HL-60/S4 (cell line): ENCODE results near the gene TADA2B.

ENCODE experiments used
- in situ Hi-C: fragments of 300-500 bp; cut with MboI; formaldehyde crosslinking; loops from 2 replicates; pipeline ENCODE4 v1.14.3; 2022; ENCODE audit warnings: low sequenced_read_pairs

The TADA2B gene

DNA sequence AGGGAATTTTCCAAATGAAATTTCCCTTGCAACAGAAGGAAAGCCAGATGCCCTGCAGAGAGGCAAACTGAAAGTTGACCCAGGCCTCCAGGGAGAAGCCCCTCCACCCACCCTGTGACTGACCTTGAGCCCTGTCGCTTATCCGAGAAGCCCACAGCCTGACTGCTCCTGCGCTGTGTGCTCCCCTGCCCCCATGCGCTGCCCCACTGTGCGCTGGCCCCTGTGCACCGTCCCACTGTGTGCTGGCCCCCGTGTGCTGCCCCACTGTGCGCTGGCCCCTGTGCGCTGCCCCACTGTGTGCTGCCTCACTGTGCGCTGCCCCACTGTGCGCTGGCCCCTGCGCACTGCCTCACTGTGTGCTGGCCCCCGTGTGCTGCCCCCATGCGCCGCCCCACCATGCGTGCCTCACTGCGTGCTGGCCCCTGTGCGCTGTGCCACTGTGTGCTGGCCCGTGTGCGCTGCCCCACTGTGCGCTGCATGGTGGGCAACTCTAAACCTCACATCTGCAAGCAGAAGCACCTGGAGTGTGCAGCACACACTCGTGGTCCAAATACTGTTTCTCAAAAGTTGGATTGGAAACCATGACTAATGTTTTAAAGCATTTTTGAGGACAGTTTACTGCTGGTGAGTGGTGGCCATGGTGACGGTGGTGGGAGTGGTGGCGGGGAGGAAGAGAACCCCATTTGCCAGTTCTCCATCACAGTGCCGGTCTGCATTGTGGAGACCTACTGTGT, 33.0 kb downstream of the TADA2B start:
- in situ Hi-C loops, result loop anchor here (10.0 to 25.0 kb wide), 2 partner anchors 361 to 739 kb away; partner anchors contain the start of gene BLOC1S4

DNA sequence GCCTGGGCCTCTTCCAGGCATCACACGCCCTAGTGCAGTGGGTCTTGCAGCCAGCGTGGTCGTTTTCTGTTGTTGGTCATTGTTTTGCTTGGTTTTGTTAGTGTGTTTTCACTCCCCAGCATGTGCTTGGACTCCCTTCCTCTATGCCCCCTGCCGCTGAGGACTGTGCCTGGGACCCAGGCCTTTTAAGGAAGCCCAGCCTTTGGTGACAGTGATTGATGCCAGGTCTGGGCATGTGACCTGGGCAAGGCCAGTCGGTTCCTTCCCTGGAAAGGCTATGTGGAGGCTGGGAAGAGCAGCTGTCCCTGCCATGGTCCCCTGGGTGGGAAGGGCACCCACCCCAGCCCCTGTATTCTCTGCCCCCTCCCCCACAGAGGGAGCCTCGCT, 33.5 kb downstream of the TADA2B start:
- in situ Hi-C loops, result loop anchor here (10.0 to 25.0 kb wide), 2 partner anchors 362 to 739 kb away; partner anchors contain the start of gene BLOC1S4

- in situ Hi-C loops, result loop anchor here (10.0 to 25.0 kb wide), 2 partner anchors 363 to 740 kb away; partner anchors contain the start of gene BLOC1S4
These were observed 34.2 kb downstream of the TADA2B start for GRCh38 chr4:7077371-7077770.

DNA sequence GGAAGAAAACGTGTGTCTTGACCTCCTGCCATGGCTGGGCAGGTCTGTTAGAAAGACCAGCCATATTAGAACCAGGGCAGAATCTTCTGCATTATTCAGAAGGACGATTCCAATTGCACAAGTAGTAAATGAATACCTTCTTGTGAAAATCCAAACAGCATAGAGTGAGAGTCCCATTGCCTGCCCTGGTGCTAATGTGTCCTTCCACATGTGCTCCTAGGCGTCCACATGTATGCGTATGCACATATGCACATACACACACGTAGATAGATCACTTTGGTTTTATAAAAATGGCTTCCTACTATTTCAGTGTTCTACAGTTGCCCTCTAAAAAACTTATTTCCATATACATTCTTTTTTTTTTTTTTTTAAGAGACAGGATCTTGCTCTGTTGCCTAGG, 34.9 kb downstream of the TADA2B start:
- in situ Hi-C loops, result loop anchor here (10.0 to 25.0 kb wide), 2 partner anchors 363 to 741 kb away; partner anchors contain the start of gene BLOC1S4

DNA sequence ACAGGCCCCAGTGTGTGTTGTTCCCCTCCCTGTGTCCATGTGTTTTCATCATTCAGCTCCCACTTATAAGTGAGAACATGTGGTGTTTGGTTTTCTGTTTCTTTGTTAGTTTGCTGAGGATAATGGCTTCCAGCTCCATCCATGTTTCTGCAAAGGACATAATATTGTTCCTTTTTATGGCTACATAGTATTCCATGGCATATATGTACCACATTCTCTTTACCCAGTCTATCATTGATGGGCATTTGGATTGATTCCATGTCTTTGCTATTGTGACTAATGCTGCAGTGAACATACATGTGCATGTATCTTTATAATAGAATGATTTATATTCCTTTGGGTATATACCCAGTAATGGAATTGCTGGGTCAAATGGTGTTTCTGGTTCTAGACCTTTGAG, 36.3 kb downstream of the TADA2B start:
- in situ Hi-C loops, result loop anchor here (10.0 to 25.0 kb wide), 2 partner anchors 365 to 742 kb away; partner anchors contain the start of gene BLOC1S4

- in situ Hi-C loops, result loop anchor here (10.0 to 25.0 kb wide), 2 partner anchors 365 to 743 kb away; partner anchors contain the start of gene BLOC1S4
These were observed 36.7 kb downstream of the TADA2B start for GRCh38 chr4:7079909-7080308.

- in situ Hi-C loops, result loop anchor here (25.0 kb wide), 1 partner anchor 747 kb away; no protein-coding TSS in a partner anchor
These were observed 40.7 kb downstream of the TADA2B start for GRCh38 chr4:7083597-7084563.

GRCh38 chr4:7084564-7084961, 41.4 kb downstream of the TADA2B start:
- in situ Hi-C loops, result loop anchor here (25.0 kb wide), 1 partner anchor 747 kb away; no protein-coding TSS in a partner anchor

DNA sequence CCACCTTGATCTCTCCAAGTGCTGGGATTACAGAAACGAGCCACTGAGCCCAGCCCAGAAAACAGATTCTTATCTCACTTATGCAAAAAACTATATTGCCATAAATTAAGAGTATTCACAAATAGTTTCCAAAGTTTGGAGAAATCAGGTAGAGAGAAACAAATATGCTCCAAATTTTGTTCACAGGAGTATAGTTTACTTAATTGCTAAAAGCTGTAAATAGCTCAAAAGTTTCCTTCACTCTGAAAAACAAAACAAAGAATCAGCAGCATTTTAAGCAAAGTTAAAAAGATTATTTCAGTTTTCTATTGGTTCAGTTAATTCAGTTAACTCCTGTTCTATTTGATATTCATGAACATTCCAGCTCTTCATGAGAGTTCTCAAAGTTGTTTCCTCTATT, 43.2 kb downstream of the TADA2B start:
- in situ Hi-C loops, result loop anchor here (25.0 kb wide), 1 partner anchor 749 kb away; no protein-coding TSS in a partner anchor

DNA sequence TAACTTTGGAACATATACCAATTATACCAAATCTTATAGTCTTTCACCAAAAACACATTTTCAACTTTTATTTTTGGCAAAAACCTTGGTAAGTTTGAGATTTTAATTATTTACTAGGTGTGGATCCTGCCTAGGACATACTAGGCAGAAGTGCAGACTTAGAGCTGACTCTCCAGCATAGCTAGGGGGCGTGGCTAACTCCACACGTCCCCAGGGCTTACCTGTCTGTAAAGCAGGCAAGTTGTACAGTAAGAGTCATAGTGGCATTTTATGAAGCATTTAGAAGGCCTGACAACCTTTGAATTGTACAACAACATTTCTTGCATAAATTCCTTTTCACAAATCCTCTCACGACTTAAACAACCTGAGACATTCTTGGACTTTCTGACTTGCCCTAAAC, 43.9 kb downstream of the TADA2B start:
- in situ Hi-C loops, result loop anchor here (25.0 kb wide), 1 partner anchor 750 kb away; no protein-coding TSS in a partner anchor

DNA sequence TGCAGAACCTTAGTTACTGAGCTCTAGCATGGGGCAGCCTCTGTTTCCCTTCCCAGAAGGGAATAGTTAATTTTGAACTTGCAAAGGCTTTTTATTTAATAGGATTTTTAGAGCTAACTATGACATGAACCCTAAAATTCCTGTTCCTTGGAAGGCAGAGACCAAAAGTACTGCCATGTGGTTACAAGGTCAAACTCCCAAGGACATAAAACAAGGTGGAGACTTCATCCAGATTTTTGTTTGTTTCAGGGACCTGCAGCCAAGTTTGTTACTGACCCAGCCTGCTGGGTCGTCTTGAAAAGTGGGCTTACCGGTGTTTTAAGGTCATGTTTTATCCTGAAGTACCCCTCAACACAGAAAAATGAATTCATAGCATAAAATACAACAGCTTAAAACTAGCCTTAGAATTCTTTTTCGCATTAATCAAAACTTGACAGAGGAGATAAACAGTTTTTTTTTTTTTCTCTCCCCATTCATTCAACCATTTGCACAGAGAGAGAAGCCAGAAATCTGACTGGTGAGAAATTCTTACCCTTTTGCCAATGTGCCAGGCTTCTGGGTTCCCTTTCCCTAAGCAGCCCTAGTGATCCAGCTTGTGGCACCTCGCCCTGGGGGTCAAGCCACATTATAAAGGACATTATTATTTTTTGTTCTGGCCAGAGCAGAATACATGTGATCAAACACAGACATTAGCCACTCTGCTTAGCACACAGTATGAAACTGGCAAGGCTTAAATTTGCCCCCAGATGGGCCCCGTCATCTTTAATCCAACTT, 46.2 kb downstream of the TADA2B start:
- in situ Hi-C loops, result loop anchor here (25.0 kb wide), 1 partner anchor 752 kb away; no protein-coding TSS in a partner anchor

- in situ Hi-C loops, result loop anchor here (25.0 kb wide), 1 partner anchor 755 kb away; no protein-coding TSS in a partner anchor
These were observed 48.9 kb downstream of the TADA2B start for GRCh38 chr4:7092026-7092425.

- in situ Hi-C loops, result loop anchor here (25.0 kb wide), 1 partner anchor 758 kb away; no protein-coding TSS in a partner anchor
These were observed 51.7 kb downstream of the TADA2B start for GRCh38 chr4:7094916-7095315.

DNA sequence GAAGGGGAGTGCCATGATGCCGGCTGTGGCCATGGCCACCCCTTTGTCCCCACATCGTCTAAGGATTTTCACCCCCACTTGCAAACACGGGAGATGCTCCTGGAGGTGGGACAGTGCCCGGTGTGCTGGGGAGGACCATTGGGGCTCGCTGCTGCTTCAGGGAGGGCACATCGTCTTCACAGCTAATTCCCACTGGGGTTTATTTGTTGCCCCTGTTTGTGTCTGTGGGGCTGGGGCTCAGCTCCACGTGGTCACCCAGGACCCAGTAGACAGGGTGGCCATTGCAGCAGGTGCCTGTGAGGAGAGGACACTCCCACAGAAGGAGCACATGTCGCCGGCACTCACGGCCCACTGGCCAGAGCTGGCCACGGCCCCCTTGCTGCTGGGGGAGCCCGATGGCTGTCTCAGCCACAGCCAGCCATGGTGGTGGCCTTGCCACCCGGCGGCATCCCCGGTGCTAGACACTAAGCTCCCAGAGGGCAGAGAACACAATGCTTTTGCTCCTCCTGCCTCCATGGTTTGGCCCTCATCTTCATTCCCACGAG, 52.5 kb downstream of the TADA2B start:
- in situ Hi-C loops, result loop anchor here (25.0 kb wide), 1 partner anchor 758 kb away; no protein-coding TSS in a partner anchor

- in situ Hi-C loops, result loop anchor here (25.0 kb wide), 1 partner anchor 759 kb away; no protein-coding TSS in a partner anchor
These were observed 53.1 kb downstream of the TADA2B start for GRCh38 chr4:7096236-7096635.

DNA sequence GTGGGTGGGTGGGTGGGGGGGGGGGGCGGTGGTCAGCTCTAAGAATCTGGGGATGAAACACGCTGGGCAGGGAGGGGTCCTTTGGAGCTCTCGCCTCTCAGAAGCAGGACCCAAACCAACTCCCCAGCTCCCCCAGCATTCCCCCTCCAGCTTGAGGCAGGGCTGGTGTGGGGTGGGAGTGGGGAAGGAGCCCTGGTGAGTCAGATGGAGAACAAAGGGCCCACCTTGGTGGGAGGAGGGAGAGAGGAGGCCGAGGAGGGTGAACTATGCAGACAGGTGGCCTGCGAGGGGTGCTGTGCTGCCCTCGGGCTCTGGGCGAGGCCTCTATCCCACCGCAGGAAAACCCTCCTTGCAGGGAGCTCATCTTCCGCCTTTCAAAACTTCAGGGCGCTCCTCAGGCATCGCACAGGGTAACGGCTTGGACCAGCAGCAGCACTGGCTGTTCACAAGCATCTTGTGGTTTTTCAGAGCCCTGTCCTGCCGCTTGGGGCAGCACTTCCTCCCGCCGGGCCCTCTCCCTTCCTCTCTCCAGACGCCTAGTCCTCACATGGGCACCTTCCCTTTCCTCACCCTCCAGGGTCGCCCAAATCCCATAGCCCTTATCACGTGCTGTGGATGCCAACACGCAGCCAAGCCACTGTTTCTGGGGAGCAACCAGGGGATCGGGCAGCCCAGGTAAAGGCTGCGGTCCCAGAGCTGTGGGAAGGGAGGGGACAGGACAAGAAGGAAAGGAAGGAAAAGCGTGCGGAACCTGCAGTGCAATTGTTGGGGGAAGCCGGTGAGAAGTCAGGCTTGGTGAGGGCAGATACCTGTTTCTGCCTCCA, 58.7 kb downstream of the TADA2B start:
- in situ Hi-C loops, result loop anchor here (25.0 kb wide), 1 partner anchor 610 kb away; no protein-coding TSS in a partner anchor

DNA sequence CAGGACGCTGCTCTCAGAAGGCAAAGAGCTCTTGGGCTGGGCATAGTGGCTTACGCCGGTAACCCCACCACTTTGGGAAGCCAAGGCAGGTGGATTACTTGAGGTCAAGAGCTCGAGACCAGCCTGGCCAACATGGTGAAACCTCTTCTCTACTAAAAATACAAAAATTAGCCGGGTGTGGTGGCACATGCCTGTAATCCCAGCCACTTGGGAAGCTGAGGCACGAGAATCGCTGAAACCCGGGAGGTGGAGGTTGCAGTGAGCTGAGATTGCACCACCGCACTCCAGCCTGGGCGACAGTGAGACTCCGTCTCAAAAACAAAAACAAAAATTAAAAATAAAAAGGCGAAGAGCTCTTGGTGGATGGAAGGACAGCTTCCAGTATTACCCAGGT, 59.3 kb downstream of the TADA2B start:
- in situ Hi-C loops, result loop anchor here (25.0 kb wide), 1 partner anchor 610 kb away; no protein-coding TSS in a partner anchor

DNA sequence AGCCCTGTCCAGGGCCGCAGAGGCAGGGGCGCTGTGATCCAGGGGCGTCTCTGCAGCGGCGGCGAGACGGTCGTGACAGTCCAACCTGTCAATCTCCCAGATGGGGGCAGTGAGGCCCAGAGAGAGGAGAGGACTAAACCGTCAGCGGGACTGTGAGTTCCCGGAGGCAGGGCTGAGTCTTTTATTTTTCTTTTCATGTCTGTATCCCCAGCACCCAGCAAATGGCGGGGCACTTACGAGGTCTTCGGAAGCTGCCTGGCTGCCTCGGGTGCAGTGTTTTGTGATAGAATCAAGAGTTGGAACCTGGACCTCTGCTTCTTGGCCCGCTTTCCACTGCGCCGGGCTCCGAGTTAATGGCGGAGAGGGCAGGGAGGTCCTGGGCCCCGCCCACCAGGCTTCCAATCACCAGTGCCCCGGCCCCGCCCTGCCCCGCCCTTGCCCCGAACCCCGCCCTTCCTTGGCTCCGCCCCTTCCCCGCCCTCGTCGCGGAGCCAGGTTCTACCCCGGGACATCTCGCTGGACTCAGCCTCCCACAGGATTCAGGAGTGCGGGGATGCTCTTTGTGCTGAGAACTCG, 59.9 kb downstream of the TADA2B start:
- in situ Hi-C loops, result loop anchor here (25.0 kb wide), 1 partner anchor 609 kb away; no protein-coding TSS in a partner anchor
